Hematopoietic multipotent progenitor cell treated with erythropoietin and hydrocortisone succinate and interleukin-3 and kit ligand, for 8 days (in vitro differentiated cells): ENCODE results near the gene GAGE12F.
"Not testable (repeated sequence)": the region's sequence is repeated elsewhere in the genome, so short reads cannot be mapped to it uniquely, and the experiment has no call there.

Experiments used
- DNase-seq: peaks from one replicate; pipeline ENCODE4 v3.0.0-alpha.2; 2015

The GAGE12F gene, protein sequence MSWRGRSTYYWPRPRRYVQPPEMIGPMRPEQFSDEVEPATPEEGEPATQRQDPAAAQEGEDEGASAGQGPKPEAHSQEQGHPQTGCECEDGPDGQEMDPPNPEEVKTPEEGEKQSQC

GRCh38 chrX:49560542-49560941 lies at the start of gene GAGE12F:
Gene GAGE12F, plus strand, starts transcription at chrX:49560842. Its CDS starts 1,155 bp downstream, at chrX:49561997.
- not testable (repeated sequence) for DNase-seq

DNA sequence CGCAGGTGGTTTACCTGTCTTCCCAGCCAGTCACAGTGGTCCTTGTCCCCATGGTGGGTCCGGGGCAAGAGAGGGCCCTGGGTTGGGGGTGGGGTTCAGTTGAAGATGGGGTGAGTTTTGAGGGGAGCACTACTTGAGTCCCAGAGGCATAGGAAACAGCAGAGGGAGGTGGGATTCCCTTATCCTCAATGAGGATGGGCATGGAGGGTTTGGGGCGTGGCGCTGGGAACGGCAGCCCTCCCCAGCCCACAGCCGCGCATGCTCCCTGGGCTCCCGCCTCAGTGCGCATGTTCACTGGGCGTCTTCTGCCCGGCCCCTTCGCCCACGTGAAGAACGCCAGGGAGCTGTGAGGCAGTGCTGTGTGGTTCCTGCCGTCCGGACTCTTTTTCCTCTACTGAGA lies 28.8 kb upstream of the GAGE12F start, which contains the start of gene GAGE12C:
Gene GAGE12C, plus strand, starts transcription at position 301 of the 400 bp plus-strand sequence. CDS start 1,155 bp downstream, outside the sequence.
- not testable (repeated sequence) for DNase-seq

DNA sequence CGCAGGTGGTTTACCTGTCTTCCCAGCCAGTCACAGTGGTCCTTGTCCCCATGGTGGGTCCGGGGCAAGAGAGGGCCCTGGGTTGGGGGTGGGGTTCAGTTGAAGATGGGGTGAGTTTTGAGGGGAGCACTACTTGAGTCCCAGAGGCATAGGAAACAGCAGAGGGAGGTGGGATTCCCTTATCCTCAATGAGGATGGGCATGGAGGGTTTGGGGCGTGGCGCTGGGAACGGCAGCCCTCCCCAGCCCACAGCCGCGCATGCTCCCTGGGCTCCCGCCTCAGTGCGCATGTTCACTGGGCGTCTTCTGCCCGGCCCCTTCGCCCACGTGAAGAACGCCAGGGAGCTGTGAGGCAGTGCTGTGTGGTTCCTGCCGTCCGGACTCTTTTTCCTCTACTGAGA lies 19.2 kb upstream of the GAGE12F start, which contains the start of gene GAGE12D:
Gene GAGE12D, plus strand, starts transcription at position 301 of the 400 bp plus-strand sequence. CDS start 1,155 bp downstream, outside the sequence.
- not testable (repeated sequence) for DNase-seq

DNA sequence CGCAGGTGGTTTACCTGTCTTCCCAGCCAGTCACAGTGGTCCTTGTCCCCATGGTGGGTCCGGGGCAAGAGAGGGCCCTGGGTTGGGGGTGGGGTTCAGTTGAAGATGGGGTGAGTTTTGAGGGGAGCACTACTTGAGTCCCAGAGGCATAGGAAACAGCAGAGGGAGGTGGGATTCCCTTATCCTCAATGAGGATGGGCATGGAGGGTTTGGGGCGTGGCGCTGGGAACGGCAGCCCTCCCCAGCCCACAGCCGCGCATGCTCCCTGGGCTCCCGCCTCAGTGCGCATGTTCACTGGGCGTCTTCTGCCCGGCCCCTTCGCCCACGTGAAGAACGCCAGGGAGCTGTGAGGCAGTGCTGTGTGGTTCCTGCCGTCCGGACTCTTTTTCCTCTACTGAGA lies 9.7 kb upstream of the GAGE12F start, which contains the start of gene GAGE12E:
Gene GAGE12E, plus strand, starts transcription at position 301 of the 400 bp plus-strand sequence. CDS start 1,155 bp downstream, outside the sequence.
- DNase-seq: not testable (repeated sequence)

- not testable (repeated sequence) for DNase-seq
Measured at GRCh38 chrX:49568728-49569127, 8.1 kb downstream of the GAGE12F start.

- DNase-seq: not testable (repeated sequence)
Measured at GRCh38 chrX:49569152-49569551, 8.5 kb downstream of the GAGE12F start.

GRCh38 chrX:49570100-49570499 lies 9.5 kb downstream of the GAGE12F start, which contains the start of gene GAGE12G:
Gene GAGE12G, plus strand, starts transcription at chrX:49570400. Its CDS starts 1,155 bp downstream, at chrX:49571555.
- not testable (repeated sequence) for DNase-seq

GRCh38 chrX:49579649-49580048 lies 19.0 kb downstream of the GAGE12F start, which contains the start of gene GAGE12H:
Gene GAGE12H, plus strand, starts transcription at chrX:49579949. Its CDS starts 1,155 bp downstream, at chrX:49581104.
- DNase-seq: not testable (repeated sequence)

DNA sequence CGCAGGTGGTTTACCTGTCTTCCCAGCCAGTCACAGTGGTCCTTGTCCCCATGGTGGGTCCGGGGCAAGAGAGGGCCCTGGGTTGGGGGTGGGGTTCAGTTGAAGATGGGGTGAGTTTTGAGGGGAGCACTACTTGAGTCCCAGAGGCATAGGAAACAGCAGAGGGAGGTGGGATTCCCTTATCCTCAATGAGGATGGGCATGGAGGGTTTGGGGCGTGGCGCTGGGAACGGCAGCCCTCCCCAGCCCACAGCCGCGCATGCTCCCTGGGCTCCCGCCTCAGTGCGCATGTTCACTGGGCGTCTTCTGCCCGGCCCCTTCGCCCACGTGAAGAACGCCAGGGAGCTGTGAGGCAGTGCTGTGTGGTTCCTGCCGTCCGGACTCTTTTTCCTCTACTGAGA lies 28.6 kb downstream of the GAGE12F start, which contains the start of gene GAGE2A:
Gene GAGE2A, plus strand, starts transcription at position 301 of the 400 bp plus-strand sequence. CDS start 1,155 bp downstream, outside the sequence.
- DNase-seq: not testable (repeated sequence)

GRCh38 chrX:49589769-49590478 lies 29.3 kb downstream of the GAGE12F start:
- not testable (repeated sequence) for DNase-seq

DNA sequence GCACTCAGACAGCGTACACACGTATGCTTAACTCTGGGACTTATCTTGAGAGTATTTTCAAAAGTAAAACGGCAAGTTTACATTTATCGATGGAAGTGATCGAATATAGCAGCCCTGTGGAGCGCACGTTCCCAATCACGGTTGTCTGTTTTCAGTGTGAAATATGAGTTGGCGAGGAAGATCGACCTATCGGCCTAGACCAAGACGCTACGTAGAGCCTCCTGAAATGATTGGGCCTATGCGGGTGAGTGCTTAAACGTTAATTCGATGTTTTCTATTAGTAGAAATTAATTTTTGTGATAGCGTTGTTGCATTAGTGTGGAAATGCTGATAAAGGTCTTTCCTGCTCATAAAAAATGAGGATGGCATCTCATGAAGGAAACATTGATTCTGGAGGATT lies 29.8 kb downstream of the GAGE12F start:
- not testable (repeated sequence) for DNase-seq

DNA sequence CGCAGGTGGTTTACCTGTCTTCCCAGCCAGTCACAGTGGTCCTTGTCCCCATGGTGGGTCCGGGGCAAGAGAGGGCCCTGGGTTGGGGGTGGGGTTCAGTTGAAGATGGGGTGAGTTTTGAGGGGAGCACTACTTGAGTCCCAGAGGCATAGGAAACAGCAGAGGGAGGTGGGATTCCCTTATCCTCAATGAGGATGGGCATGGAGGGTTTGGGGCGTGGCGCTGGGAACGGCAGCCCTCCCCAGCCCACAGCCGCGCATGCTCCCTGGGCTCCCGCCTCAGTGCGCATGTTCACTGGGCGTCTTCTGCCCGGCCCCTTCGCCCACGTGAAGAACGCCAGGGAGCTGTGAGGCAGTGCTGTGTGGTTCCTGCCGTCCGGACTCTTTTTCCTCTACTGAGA lies 38.1 kb downstream of the GAGE12F start, which contains the start of gene GAGE1:
Gene GAGE1, plus strand, starts transcription at position 301 of the 400 bp plus-strand sequence. CDS start 1,155 bp downstream, outside the sequence.
- not testable (repeated sequence) for DNase-seq

DNA sequence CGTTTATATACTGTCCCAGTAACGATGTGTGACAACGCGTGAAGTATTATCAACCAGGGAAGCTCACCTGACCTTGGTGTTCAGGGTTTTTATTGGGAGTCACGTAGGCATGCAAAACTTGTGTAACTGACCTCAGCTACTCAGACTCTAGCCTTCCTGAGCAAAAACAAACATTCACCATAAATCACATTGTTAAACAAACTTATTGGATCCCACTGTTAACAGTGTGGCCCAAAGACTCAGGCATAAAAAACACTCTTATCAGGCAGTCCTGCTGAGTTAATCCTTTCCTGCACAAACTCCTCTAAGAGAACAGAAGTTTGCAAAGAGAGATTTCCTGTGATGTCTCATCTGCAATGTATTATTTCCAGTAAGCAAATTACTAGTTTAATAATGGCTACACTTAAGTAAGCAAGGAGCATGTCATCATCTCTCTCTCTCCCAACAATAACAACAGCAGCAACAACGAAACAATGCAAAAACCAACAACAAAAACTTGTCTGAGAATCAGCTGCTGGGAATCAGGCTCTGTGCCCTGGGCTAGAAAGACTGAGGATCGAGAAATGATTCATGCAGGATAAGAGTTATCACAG lies 50.2 kb downstream of the GAGE12F start:
- no peak for DNase-seq
